GM23338 (cell line): ENCODE measurements around the gene MSRB1. TPM values are rescaled to one million over a fixed set of nuclear protein-coding genes. Genes with fewer than 3 reads are reported as not detected.

ENCODE experiments used
- ATAC-seq: fragments of 200-7000 bp; cut with Tn5 transposase; 3 replicates; pipeline ENCODE4 v1.9.1; 2020
- DNase-seq: peaks from one replicate; pipeline ENCODE4 v3.0.0-alpha.2; 2015; ENCODE audit warnings: low spot score
- H2AFZ ChIP-seq: fragments of 200-600 bp; sonication (generic); 2 replicates; pipeline ENCODE4 v1.8.0; 2016; ENCODE audit warnings: antibody characterized with exemption, mild to moderate bottlenecking, moderate library complexity
- H3F3A ChIP-seq: fragments of 200-600 bp; sonication (generic); replicated peaks from 2 replicates; pipeline ENCODE4 v1.8.0; 2017; ENCODE audit warnings: antibody characterized with exemption, mixed run types, low read depth
- H3K27ac ChIP-seq: fragments of 200-600 bp; sonication (generic); 2 replicates; pipeline ENCODE4 v1.6.1; 2016; ENCODE audit warnings: low read depth
- H3K27me3 ChIP-seq: fragments of 200-600 bp; sonication (generic); 2 replicates; pipeline ENCODE4 v1.8.0; 2016; ENCODE audit warnings: mild to moderate bottlenecking, mixed run types, moderate library complexity; ENCODE audit not compliant: insufficient read depth
- H3K36me3 ChIP-seq: fragments of 200-600 bp; sonication (generic); 2 replicates; pipeline ENCODE4 v1.8.0; 2016; ENCODE audit warnings: mild to moderate bottlenecking; ENCODE audit not compliant: insufficient read depth
- H3K4me1 ChIP-seq: fragments of 200-600 bp; sonication (generic); 2 replicates; pipeline ENCODE4 v1.8.0; 2016; ENCODE audit warnings: mild to moderate bottlenecking, moderate library complexity; ENCODE audit not compliant: insufficient read depth
- H3K4me2 ChIP-seq: fragments of 200-600 bp; sonication (generic); 2 replicates; pipeline ENCODE4 v1.7.1; 2017; ENCODE audit warnings: mixed run types
- H3K4me3 ChIP-seq: fragments of 200-600 bp; sonication (generic); 2 replicates; pipeline ENCODE4 v1.6.1; 2016; ENCODE audit warnings: mixed run types
- H3K79me2 ChIP-seq: fragments of 200-600 bp; sonication (generic); replicated peaks from 2 replicates; pipeline ENCODE4 v1.8.0; 2017; ENCODE audit warnings: mild to moderate bottlenecking; ENCODE audit not compliant: insufficient read depth
- H3K9me2 ChIP-seq: fragments of 200-600 bp; sonication (generic); 2 replicates; pipeline ENCODE4 v1.8.0; 2017; ENCODE audit not compliant: insufficient read depth
- H4K20me1 ChIP-seq: fragments of 200-600 bp; sonication (generic); replicated peaks from 2 replicates; pipeline ENCODE4 v1.8.0; 2017; ENCODE audit warnings: mild to moderate bottlenecking; ENCODE audit not compliant: insufficient read depth
- H3K27ac Mint-ChIP-seq: 2 replicates; pipeline ENCODE4 v1.8.0; 2020; ENCODE audit warnings: inconsistent platforms, mild to moderate bottlenecking, moderate library complexity, mixed read lengths
- H3K27me3 Mint-ChIP-seq: 3 replicates; pipeline ENCODE4 v1.8.0; 2022; ENCODE audit warnings: low read depth, mild to moderate bottlenecking, moderate library complexity, mixed read lengths, inconsistent platforms; ENCODE audit not compliant: insufficient read depth, poor library complexity
- H3K36me3 Mint-ChIP-seq: 3 replicates; pipeline ENCODE4 v1.8.0; 2021; ENCODE audit warnings: low read depth, mild to moderate bottlenecking, inconsistent platforms, moderate library complexity, mixed read lengths
- H3K4me1 Mint-ChIP-seq: 3 replicates; pipeline ENCODE4 v1.8.0; 2020; ENCODE audit warnings: mild to moderate bottlenecking, inconsistent platforms, mixed read lengths
- H3K4me3 Mint-ChIP-seq: 3 replicates; pipeline ENCODE4 v1.8.0; 2021; ENCODE audit warnings: moderate library complexity, mild to moderate bottlenecking, inconsistent platforms, mixed read lengths
- H3K9me3 Mint-ChIP-seq: 3 replicates; pipeline ENCODE4 v1.8.0; 2020; ENCODE audit warnings: moderate library complexity, mild to moderate bottlenecking, inconsistent platforms, mixed read lengths
- CREB1 ChIP-seq: fragments of 250-450 bp; sonication (Bioruptor Pico); IDR thresholded peaks from 2 replicates; pipeline ENCODE4 v1.5.0; 2020; ENCODE audit warnings: low read depth, mild to moderate bottlenecking, moderate library complexity
- EZH2 ChIP-seq: fragments of 200-600 bp; sonication (generic); IDR thresholded peaks from one replicate; pipeline ENCODE4 v1.8.0; 2017; ENCODE audit warnings: antibody characterized with exemption, mild to moderate bottlenecking, low read depth; ENCODE audit not compliant: unreplicated experiment
- JUNB ChIP-seq: IDR thresholded peaks from one replicate; pipeline ENCODE4 v1.6.1; 2016; ENCODE audit warnings: antibody characterized with exemption; ENCODE audit not compliant: unreplicated experiment
- POLR2AphosphoS5 ChIP-seq: IDR thresholded peaks from 2 replicates; pipeline ENCODE4 v1.6.1; 2016; ENCODE audit warnings: antibody characterized with exemption, low read depth
- STAT1 ChIP-seq: IDR thresholded peaks from one replicate; pipeline ENCODE4 v1.6.1; 2016; ENCODE audit warnings: antibody characterized with exemption; ENCODE audit not compliant: unreplicated experiment
- ZNF331 ChIP-seq: fragments of 250-450 bp; sonication (Bioruptor Pico); IDR thresholded peaks from 2 replicates; pipeline ENCODE4 v1.5.0; 2020; ENCODE audit warnings: low read depth, mild to moderate bottlenecking, moderate library complexity
- polyA plus RNA-seq: library from polyadenylated mRNA; unstranded; fragments of >200 nt; fragmentation: Nextera tagmentation; extraction: Ambion mirVana; gene quantifications from 2 replicates; pipeline ENCODE4 v1.2.1, GENCODE V29; 2016
- total RNA-seq: library from RNA; depleted of rRNA; stranded (reverse); fragments of >200 nt; shearing (Covaris generic); gene quantifications from 2 replicates; pipeline ENCODE4 v1.2.3, GENCODE V29; 2014
- TF ChIP-seq, protein P1 (sequence below), 2 experiments: fragments of 200-600 bp in 1 of 2; sonication (generic) in 1 of 2; conservative IDR thresholded peaks; 2 replicates each; pipeline versions ENCODE4 v1.5.1 to v1.6.1; 2016 to 2017; ENCODE audit warnings: antibody characterized with exemption in 2 of 2, low read depth in 2 of 2, mild to moderate bottlenecking in 2 of 2, moderate library complexity in 1 of 2
- TF ChIP-seq, protein P2 (sequence below): IDR thresholded peaks from 2 replicates; pipeline ENCODE4 v1.6.1; 2016; ENCODE audit warnings: antibody characterized with exemption
- TF ChIP-seq, protein P3 (sequence below): fragments of 250-450 bp; sonication (Bioruptor Pico); IDR thresholded peaks from 2 replicates; pipeline ENCODE4 v1.5.0; 2020; ENCODE audit warnings: mild to moderate bottlenecking, moderate library complexity

The MSRB1 gene
- total and polyA plus RNA-seq, 2 experiments from 2014 or later = 30.4 to 31.3 TPM

DNA sequence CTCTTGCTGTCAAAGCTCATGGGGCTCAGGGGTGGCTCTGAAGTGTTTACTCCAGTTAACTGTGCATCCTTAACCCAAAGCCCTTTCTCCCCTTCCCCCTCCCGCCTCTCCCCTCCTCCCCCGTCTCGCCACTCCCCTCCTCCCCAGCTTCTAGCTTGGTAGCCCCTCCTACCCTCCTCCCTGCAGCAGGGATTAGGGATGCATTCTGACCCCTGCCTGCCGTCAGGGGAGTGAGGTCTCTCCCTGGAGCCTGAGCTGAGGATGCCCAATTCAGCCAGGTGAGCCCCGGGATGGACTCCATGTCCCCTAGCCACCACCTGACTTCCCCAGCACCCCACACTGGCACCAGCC lies 26.4 kb downstream of the MSRB1 start:
- Histone ChIP-seq H3K4me3 (peak overlapping the region; percentile 54; the same call in 1 of the 2 replicates), H4K20me1 (no peaks in the 10 kb centered on the region), H3K9me2 (no peaks in the 10 kb centered on the region), H3K36me3 (no peaks in the 10 kb centered on the region), H3K27ac (no peak overlapping the region), H3K4me1 (peaks cover 27% of the 10 kb centered on the region), H3K27me3 (peaks cover 62% of the 10 kb centered on the region), H3K4me2 (peak overlapping the region; percentile 82), H3F3A (0 out of 2 replicates have a peak, but pooled peaks cover 6% of the 10 kb centered on the region), H3K79me2 (no peaks in the 10 kb centered on the region), H2AFZ (no peak overlapping the region)
- H3K9me3 Mint-ChIP-seq = no peaks in the 10 kb centered on the region
- H3K27me3 Mint-ChIP-seq = peaks cover 70% of the 10 kb centered on the region
- TF ChIP-seq, protein P1, sequence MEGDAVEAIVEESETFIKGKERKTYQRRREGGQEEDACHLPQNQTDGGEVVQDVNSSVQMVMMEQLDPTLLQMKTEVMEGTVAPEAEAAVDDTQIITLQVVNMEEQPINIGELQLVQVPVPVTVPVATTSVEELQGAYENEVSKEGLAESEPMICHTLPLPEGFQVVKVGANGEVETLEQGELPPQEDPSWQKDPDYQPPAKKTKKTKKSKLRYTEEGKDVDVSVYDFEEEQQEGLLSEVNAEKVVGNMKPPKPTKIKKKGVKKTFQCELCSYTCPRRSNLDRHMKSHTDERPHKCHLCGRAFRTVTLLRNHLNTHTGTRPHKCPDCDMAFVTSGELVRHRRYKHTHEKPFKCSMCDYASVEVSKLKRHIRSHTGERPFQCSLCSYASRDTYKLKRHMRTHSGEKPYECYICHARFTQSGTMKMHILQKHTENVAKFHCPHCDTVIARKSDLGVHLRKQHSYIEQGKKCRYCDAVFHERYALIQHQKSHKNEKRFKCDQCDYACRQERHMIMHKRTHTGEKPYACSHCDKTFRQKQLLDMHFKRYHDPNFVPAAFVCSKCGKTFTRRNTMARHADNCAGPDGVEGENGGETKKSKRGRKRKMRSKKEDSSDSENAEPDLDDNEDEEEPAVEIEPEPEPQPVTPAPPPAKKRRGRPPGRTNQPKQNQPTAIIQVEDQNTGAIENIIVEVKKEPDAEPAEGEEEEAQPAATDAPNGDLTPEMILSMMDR (conservative IDR thresholded peaks at IDR 0.05; ENCODE audit: low read depth in 2 of 2) = peak in 1 of 2 experiments; percentile 23; a peak in 1 of 4 replicates
- no peak for TF ChIP-seq CREB1
- no peak overlapping the region for H3K27ac Mint-ChIP-seq
- H3K4me1 Mint-ChIP-seq = peaks cover 31% of the 10 kb centered on the region
- DNase-seq = peak; percentile 57
- H3K4me3 Mint-ChIP-seq = peak overlapping the region; percentile 66
- no peaks in the 10 kb centered on the region; the same call in 2 of the 3 replicates for H3K36me3 Mint-ChIP-seq
- peak; percentile 26 for ATAC-seq

DNA sequence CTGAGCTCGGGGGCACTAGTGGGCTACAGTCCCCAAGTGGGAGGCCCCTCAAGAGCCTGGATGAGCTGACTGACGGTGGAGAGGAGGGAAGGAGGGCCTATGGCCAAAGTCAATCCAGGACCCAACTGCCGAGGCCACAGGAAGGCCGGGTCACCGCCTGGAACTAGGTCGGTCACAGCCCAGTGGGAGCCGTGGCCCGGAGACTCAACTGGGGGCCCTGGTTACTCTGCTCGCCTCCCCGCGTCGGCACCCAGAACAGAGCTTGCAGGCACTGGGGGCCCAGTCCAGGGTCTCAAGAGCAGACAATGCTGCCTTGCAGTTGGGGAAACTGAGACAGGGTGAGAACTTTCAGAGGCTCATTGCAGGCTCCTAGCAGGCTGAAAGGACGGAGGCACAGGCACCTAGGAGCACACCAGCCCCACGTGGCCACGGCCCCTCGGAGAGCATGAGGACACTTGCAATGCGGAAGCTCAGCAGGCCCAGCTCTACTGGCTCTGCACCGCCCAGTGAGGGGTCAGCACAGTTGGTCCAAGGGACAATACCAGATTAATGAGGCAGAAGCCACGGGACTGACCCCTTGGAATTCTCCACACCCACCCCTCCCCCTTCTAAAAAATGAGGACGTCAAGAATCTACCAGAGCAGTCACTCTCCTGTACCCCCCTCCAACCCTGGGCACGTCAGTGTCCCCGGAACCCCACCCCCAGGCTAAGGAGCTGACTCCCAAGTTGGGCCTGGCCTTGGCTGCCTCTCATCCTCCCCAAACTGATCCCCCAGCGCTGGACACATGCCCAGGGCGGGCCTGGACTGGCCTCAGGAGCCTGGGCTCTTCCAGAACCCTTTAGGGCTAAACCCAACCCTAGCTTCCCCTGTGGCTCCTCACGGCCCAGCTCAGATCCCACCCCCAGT lies 27.0 kb downstream of the MSRB1 start:
- Mint-ChIP-seq H3K36me3 (no peaks in the 10 kb centered on the region; the same call in 2 of the 3 replicates), H3K4me3 (no peak overlapping the region), H3K27ac (no peak overlapping the region), H3K27me3 (peaks cover 65% of the 10 kb centered on the region), H3K4me1 (peaks cover 27% of the 10 kb centered on the region), H3K9me3 (no peaks in the 10 kb centered on the region)
- no peaks in the 10 kb centered on the region for H3K79me2 ChIP-seq
- 0 out of 2 replicates have a peak overlapping the region, but pooled peaks have one; percentile 54 for H3K4me3 ChIP-seq
- H3K4me2 ChIP-seq = no peak overlapping the region
- no peak overlapping the region for H2AFZ ChIP-seq
- 0 out of 2 replicates have a peak, but pooled peaks cover 4% of the 10 kb centered on the region for H3F3A ChIP-seq
- no peaks in the 10 kb centered on the region for H3K36me3 ChIP-seq
- H3K9me2 ChIP-seq = no peaks in the 10 kb centered on the region
- H3K27me3 ChIP-seq = peaks cover 56% of the 10 kb centered on the region
- no peak for DNase-seq
- H4K20me1 ChIP-seq = no peaks in the 10 kb centered on the region
- H3K4me1 ChIP-seq = peaks cover 24% of the 10 kb centered on the region
- ATAC-seq = no peak; the same call in 2 of the 3 replicates
- H3K27ac ChIP-seq = no peak overlapping the region
- TF ChIP-seq ZNF331 (CRISPR knock-in tag) (no peak), POLR2AphosphoS5 (no peak), EZH2 (no peak), JUNB (no peak), STAT1 (no peak)
- TF ChIP-seq, protein P2, sequence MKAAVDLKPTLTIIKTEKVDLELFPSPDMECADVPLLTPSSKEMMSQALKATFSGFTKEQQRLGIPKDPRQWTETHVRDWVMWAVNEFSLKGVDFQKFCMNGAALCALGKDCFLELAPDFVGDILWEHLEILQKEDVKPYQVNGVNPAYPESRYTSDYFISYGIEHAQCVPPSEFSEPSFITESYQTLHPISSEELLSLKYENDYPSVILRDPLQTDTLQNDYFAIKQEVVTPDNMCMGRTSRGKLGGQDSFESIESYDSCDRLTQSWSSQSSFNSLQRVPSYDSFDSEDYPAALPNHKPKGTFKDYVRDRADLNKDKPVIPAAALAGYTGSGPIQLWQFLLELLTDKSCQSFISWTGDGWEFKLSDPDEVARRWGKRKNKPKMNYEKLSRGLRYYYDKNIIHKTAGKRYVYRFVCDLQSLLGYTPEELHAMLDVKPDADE = no peak
- TF ChIP-seq, protein P3, sequence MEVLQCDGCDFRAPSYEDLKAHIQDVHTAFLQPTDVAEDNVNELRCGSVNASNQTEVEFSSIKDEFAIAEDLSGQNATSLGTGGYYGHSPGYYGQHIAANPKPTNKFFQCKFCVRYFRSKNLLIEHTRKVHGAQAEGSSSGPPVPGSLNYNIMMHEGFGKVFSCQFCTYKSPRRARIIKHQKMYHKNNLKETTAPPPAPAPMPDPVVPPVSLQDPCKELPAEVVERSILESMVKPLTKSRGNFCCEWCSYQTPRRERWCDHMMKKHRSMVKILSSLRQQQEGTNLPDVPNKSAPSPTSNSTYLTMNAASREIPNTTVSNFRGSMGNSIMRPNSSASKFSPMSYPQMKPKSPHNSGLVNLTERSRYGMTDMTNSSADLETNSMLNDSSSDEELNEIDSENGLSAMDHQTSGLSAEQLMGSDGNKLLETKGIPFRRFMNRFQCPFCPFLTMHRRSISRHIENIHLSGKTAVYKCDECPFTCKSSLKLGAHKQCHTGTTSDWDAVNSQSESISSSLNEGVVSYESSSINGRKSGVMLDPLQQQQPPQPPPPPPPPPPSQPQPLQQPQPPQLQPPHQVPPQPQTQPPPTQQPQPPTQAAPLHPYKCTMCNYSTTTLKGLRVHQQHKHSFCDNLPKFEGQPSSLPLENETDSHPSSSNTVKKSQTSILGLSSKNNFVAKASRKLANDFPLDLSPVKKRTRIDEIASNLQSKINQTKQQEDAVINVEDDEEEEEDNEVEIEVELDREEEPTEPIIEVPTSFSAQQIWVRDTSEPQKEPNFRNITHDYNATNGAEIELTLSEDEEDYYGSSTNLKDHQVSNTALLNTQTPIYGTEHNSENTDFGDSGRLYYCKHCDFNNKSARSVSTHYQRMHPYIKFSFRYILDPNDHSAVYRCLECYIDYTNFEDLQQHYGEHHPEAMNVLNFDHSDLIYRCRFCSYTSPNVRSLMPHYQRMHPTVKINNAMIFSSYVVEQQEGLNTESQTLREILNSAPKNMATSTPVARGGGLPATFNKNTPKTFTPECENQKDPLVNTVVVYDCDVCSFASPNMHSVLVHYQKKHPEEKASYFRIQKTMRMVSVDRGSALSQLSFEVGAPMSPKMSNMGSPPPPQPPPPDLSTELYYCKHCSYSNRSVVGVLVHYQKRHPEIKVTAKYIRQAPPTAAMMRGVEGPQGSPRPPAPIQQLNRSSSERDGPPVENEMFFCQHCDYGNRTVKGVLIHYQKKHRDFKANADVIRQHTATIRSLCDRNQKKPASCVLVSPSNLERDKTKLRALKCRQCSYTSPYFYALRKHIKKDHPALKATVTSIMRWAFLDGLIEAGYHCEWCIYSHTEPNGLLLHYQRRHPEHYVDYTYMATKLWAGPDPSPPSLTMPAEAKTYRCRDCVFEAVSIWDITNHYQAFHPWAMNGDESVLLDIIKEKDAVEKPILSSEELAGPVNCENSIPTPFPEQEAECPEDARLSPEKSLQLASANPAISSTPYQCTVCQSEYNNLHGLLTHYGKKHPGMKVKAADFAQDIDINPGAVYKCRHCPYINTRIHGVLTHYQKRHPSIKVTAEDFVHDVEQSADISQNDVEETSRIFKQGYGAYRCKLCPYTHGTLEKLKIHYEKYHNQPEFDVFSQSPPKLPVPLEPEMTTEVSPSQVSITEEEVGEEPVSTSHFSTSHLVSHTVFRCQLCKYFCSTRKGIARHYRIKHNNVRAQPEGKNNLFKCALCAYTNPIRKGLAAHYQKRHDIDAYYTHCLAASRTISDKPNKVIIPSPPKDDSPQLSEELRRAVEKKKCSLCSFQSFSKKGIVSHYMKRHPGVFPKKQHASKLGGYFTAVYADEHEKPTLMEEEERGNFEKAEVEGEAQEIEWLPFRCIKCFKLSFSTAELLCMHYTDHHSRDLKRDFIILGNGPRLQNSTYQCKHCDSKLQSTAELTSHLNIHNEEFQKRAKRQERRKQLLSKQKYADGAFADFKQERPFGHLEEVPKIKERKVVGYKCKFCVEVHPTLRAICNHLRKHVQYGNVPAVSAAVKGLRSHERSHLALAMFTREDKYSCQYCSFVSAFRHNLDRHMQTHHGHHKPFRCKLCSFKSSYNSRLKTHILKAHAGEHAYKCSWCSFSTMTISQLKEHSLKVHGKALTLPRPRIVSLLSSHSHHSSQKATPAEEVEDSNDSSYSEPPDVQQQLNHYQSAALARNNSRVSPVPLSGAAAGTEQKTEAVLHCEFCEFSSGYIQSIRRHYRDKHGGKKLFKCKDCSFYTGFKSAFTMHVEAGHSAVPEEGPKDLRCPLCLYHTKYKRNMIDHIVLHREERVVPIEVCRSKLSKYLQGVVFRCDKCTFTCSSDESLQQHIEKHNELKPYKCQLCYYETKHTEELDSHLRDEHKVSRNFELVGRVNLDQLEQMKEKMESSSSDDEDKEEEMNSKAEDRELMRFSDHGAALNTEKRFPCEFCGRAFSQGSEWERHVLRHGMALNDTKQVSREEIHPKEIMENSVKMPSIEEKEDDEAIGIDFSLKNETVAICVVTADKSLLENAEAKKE (CRISPR knock-in tag) = no peak
